Vagina (tissue), 2 donors: ENCODE measurements around the gene STAT2.
"Not testable (repeated sequence)": the region's sequence is repeated elsewhere in the genome, so short reads cannot be mapped to it uniquely, and the experiment has no call there.

Source experiments
- CTCF ChIP-seq, 3 experiments: fragments of 450-650 bp in 2 of 3; fragments of 200-600 bp in 1 of 3; sonication (generic) in 1 of 3; IDR thresholded peaks; one replicate each; pipeline ENCODE4 v1.5.1; 2017 to 2019; ENCODE audit warnings: antibody characterized with exemption in 3 of 3, mild to moderate bottlenecking in 2 of 3, moderate library complexity in 2 of 3
- POLR2A ChIP-seq, 2 donors: fragments of 450-650 bp; IDR thresholded peaks; one replicate each; pipeline ENCODE4 v1.6.1; 2017; ENCODE audit warnings: antibody characterized with exemption in 2 of 2, mild to moderate bottlenecking in 2 of 2, moderate library complexity in 2 of 2
- POLR2AphosphoS5 ChIP-seq, 2 donors: sonication (generic); formaldehyde crosslinking; IDR thresholded peaks; one replicate each; pipeline ENCODE4 v1.9.0; 2017; ENCODE audit warnings: antibody characterized with exemption in 2 of 2, mild to moderate bottlenecking in 2 of 2, low read depth in 1 of 2; ENCODE audit not compliant: insufficient read depth in 1 of 2

- not testable (repeated sequence) for TF ChIP-seq CTCF (IDR thresholded peaks at IDR 0.05); POLR2A (IDR thresholded peaks at IDR 0.05); POLR2AphosphoS5 (IDR thresholded peaks at IDR 0.05; ENCODE audit: insufficient read depth in 1 of 2, low read depth in 1 of 2)
Measured at GRCh38 chr12:56321610-56322009, 38.3 kb downstream of the STAT2 start.
